Activated T-helper 17 cell treated with anti-CD3 and anti-CD28 coated beads, Interleukin-2, amount 50 U/mL, for 72 hours (primary cell): ENCODE results near the gene APOM. TPM values are rescaled to one million over a fixed set of nuclear protein-coding genes. Genes with fewer than 3 reads are reported as not detected.

Source experiments
- ATAC-seq: fragments of 150-1000 bp; cut with Tn5 transposase; replicated peaks from 2 replicates; pipeline ENCODE4 v1.10.0; 2021; ENCODE audit warnings: mild to moderate bottlenecking, moderate library complexity
- H3K27ac Mint-ChIP-seq: one replicate; pipeline ENCODE4 v1.8.0; 2022; ENCODE audit warnings: mixed read lengths
- H3K27me3 Mint-ChIP-seq: one replicate; pipeline ENCODE4 v1.8.0; 2022; ENCODE audit warnings: mixed read lengths
- H3K36me3 Mint-ChIP-seq: one replicate; pipeline ENCODE4 v1.8.0; 2022; ENCODE audit warnings: low read depth, mild to moderate bottlenecking, mixed read lengths
- H3K4me1 Mint-ChIP-seq: one replicate; pipeline ENCODE4 v1.8.0; 2022; ENCODE audit warnings: mixed read lengths
- H3K4me3 Mint-ChIP-seq: one replicate; pipeline ENCODE4 v1.8.0; 2022; ENCODE audit warnings: mild to moderate bottlenecking, mixed read lengths
- H3K9me3 Mint-ChIP-seq: one replicate; pipeline ENCODE4 v1.8.0; 2022; ENCODE audit warnings: mixed read lengths
- total RNA-seq, 2 donors: library from RNA; stranded (reverse); gene quantifications; one replicate each; pipeline ENCODE4 v1.2.3, GENCODE V29; 2022

Gene APOM
- total RNA-seq, 2 donors from 2014 or later = 0.76 to 1.3 TPM

GRCh38 chr6:31639043-31639442 is 16.7 kb upstream of the APOM start:
- no peak overlapping the region for H3K27ac Mint-ChIP-seq
- ATAC-seq = no peak
- no peaks in the 10 kb centered on the region for H3K27me3 Mint-ChIP-seq
- H3K4me1 Mint-ChIP-seq = peaks cover 10% of the 10 kb centered on the region
- H3K9me3 Mint-ChIP-seq = no peaks in the 10 kb centered on the region
- no peak overlapping the region for H3K4me3 Mint-ChIP-seq
- H3K36me3 Mint-ChIP-seq = peaks cover 100% of the 10 kb centered on the region

GRCh38 chr6:31639449-31639861 is 16.2 kb upstream of the APOM start:
- H3K4me3 Mint-ChIP-seq = peak overlapping the region; percentile 54
- H3K9me3 Mint-ChIP-seq = no peaks in the 10 kb centered on the region
- ATAC-seq = peak; percentile 80
- H3K27ac Mint-ChIP-seq = peak overlapping the region; percentile 89
- H3K27me3 Mint-ChIP-seq = no peaks in the 10 kb centered on the region
- peaks cover 9% of the 10 kb centered on the region for H3K4me1 Mint-ChIP-seq
- H3K36me3 Mint-ChIP-seq = peaks cover 99% of the 10 kb centered on the region

GRCh38 chr6:31640612-31641011 is 15.1 kb upstream of the APOM start:
- Mint-ChIP-seq H3K27me3 (no peaks in the 10 kb centered on the region), H3K9me3 (no peaks in the 10 kb centered on the region), H3K4me3 (peak overlapping the region; percentile 54), H3K27ac (peak overlapping the region; percentile 89), H3K4me1 (peaks cover 9% of the 10 kb centered on the region), H3K36me3 (peaks cover 99% of the 10 kb centered on the region)
- ATAC-seq = no peak

GRCh38 chr6:31641370-31641769 is 14.3 kb upstream of the APOM start:
- no peak for ATAC-seq
- H3K36me3 Mint-ChIP-seq = peaks cover 99% of the 10 kb centered on the region
- H3K4me1 Mint-ChIP-seq = peaks cover 9% of the 10 kb centered on the region
- H3K4me3 Mint-ChIP-seq = no peak overlapping the region
- H3K9me3 Mint-ChIP-seq = no peaks in the 10 kb centered on the region
- peak overlapping the region; percentile 89 for H3K27ac Mint-ChIP-seq
- no peaks in the 10 kb centered on the region for H3K27me3 Mint-ChIP-seq

GRCh38 chr6:31642798-31643570 is 12.7 kb upstream of the APOM start:
- Mint-ChIP-seq H3K36me3 (peaks cover 99% of the 10 kb centered on the region), H3K27me3 (no peaks in the 10 kb centered on the region), H3K4me3 (no peak overlapping the region), H3K27ac (no peak overlapping the region), H3K9me3 (no peaks in the 10 kb centered on the region), H3K4me1 (peaks cover 9% of the 10 kb centered on the region)
- no peak for ATAC-seq

- H3K9me3 Mint-ChIP-seq = no peaks in the 10 kb centered on the region
- H3K27ac Mint-ChIP-seq = no peak overlapping the region
- peaks cover 9% of the 10 kb centered on the region for H3K4me1 Mint-ChIP-seq
- H3K27me3 Mint-ChIP-seq = no peaks in the 10 kb centered on the region
- no peak overlapping the region for H3K4me3 Mint-ChIP-seq
- H3K36me3 Mint-ChIP-seq = peaks cover 99% of the 10 kb centered on the region
- ATAC-seq = no peak
Observed at GRCh38 chr6:31643818-31644454, 11.8 kb upstream of the APOM start.

GRCh38 chr6:31645325-31645724 is 10.4 kb upstream of the APOM start:
- peak overlapping the region; percentile 11 for H3K27ac Mint-ChIP-seq
- no peak overlapping the region for H3K4me3 Mint-ChIP-seq
- no peak for ATAC-seq
- peaks cover 99% of the 10 kb centered on the region for H3K36me3 Mint-ChIP-seq
- no peaks in the 10 kb centered on the region for H3K27me3 Mint-ChIP-seq
- H3K9me3 Mint-ChIP-seq = no peaks in the 10 kb centered on the region
- peaks cover 9% of the 10 kb centered on the region for H3K4me1 Mint-ChIP-seq

- peak; percentile 72 for ATAC-seq
- H3K27ac Mint-ChIP-seq = peak overlapping the region; percentile 99
- no peaks in the 10 kb centered on the region for H3K9me3 Mint-ChIP-seq
- H3K4me1 Mint-ChIP-seq = peaks cover 19% of the 10 kb centered on the region
- peaks cover 80% of the 10 kb centered on the region for H3K36me3 Mint-ChIP-seq
- H3K27me3 Mint-ChIP-seq = no peaks in the 10 kb centered on the region
- peak overlapping the region; percentile 98 for H3K4me3 Mint-ChIP-seq
Observed at GRCh38 chr6:31651602-31652191, 4.0 kb upstream of the APOM start.

- peak overlapping the region; percentile 98 for H3K4me3 Mint-ChIP-seq
- ATAC-seq = peak; percentile 65
- H3K36me3 Mint-ChIP-seq = peaks cover 77% of the 10 kb centered on the region
- H3K4me1 Mint-ChIP-seq = peaks cover 26% of the 10 kb centered on the region
- H3K9me3 Mint-ChIP-seq = no peaks in the 10 kb centered on the region
- no peaks in the 10 kb centered on the region for H3K27me3 Mint-ChIP-seq
- H3K27ac Mint-ChIP-seq = peak overlapping the region; percentile 99
Observed at GRCh38 chr6:31652925-31653724, 2.6 kb upstream of the APOM start.

- peaks cover 77% of the 10 kb centered on the region for H3K36me3 Mint-ChIP-seq
- no peaks in the 10 kb centered on the region for H3K9me3 Mint-ChIP-seq
- H3K27me3 Mint-ChIP-seq = no peaks in the 10 kb centered on the region
- no peak overlapping the region for H3K4me3 Mint-ChIP-seq
- no peak for ATAC-seq
- no peak overlapping the region for H3K27ac Mint-ChIP-seq
- peaks cover 27% of the 10 kb centered on the region for H3K4me1 Mint-ChIP-seq
Observed at GRCh38 chr6:31654574-31655348, 933 bp upstream of the APOM start.

- H3K9me3 Mint-ChIP-seq = no peaks in the 10 kb centered on the region
- peak; percentile 24 for ATAC-seq
Observed at GRCh38 chr6:31657406-31658157, 1.9 kb downstream of the APOM start.

GRCh38 chr6:31658158-31658688 is 2.5 kb downstream of the APOM start:
- H3K27me3 Mint-ChIP-seq = no peaks in the 10 kb centered on the region
- no peaks in the 10 kb centered on the region for H3K9me3 Mint-ChIP-seq
- peaks cover 29% of the 10 kb centered on the region for H3K4me1 Mint-ChIP-seq
- H3K36me3 Mint-ChIP-seq = peaks cover 75% of the 10 kb centered on the region
- ATAC-seq = no peak
- peak overlapping the region; percentile 95 for H3K27ac Mint-ChIP-seq
- H3K4me3 Mint-ChIP-seq = peak overlapping the region; percentile 96

More at GRCh38 chr6:31657406-31658157, 1.9 kb downstream of the APOM start:
- H3K36me3 Mint-ChIP-seq = peaks cover 75% of the 10 kb centered on the region
- H3K4me1 Mint-ChIP-seq = peaks cover 26% of the 10 kb centered on the region
- H3K27ac Mint-ChIP-seq = peak overlapping the region; percentile 95
- no peaks in the 10 kb centered on the region for H3K27me3 Mint-ChIP-seq
- peak overlapping the region; percentile 96 for H3K4me3 Mint-ChIP-seq
